H9 (cell line): Measurements from ENCODE around the gene C3orf20. TPM values are rescaled to one million over a fixed set of nuclear protein-coding genes. Genes with fewer than 3 reads are reported as not detected.

ENCODE experiments used
- DNase-seq: peaks from one replicate; pipeline ENCODE4 v3.0.0-alpha.2; 2017
- H2AFZ ChIP-seq: one replicate; pipeline ENCODE4 v1.6.1; 2013; ENCODE audit warnings: mild to moderate bottlenecking, low read length, control low read depth, moderate library complexity
- H2AK5ac ChIP-seq: 2 replicates; pipeline ENCODE4 v1.6.1; 2013; ENCODE audit warnings: low read length, control low read depth, mixed read lengths; ENCODE audit not compliant: insufficient read length
- H2BK120ac ChIP-seq: one replicate; pipeline ENCODE4 v1.6.1; 2013; ENCODE audit warnings: low read depth, mild to moderate bottlenecking, low read length, control low read depth, inconsistent platforms; ENCODE audit not compliant: poor library complexity, severe bottlenecking
- H2BK12ac ChIP-seq: 2 replicates; pipeline ENCODE4 v1.6.1; 2013; ENCODE audit warnings: low read length, control low read depth, mixed read lengths, low read depth; ENCODE audit not compliant: insufficient read length
- H2BK15ac ChIP-seq: 2 replicates; pipeline ENCODE4 v1.6.1; 2013; ENCODE audit warnings: low read depth, low read length, control low read depth
- H2BK20ac ChIP-seq: one replicate; pipeline ENCODE4 v1.6.1; 2013; ENCODE audit warnings: low read depth, mild to moderate bottlenecking, low read length, control low read depth, inconsistent platforms; ENCODE audit not compliant: poor library complexity, severe bottlenecking
- H2BK5ac ChIP-seq: 2 replicates; pipeline ENCODE4 v1.6.1; 2013; ENCODE audit warnings: low read length, control low read depth, mixed read lengths; ENCODE audit not compliant: insufficient read length
- H3K14ac ChIP-seq: 2 replicates; pipeline ENCODE4 v1.6.1; 2013; ENCODE audit warnings: low read length, control low read depth; ENCODE audit not compliant: insufficient read depth
- H3K18ac ChIP-seq: 2 replicates; pipeline ENCODE4 v1.6.1; 2013; ENCODE audit warnings: low read depth, mild to moderate bottlenecking, mixed read lengths, low read length, control low read depth; ENCODE audit not compliant: insufficient read length
- H3K23ac ChIP-seq: 2 replicates; pipeline ENCODE4 v1.6.1; 2013; ENCODE audit warnings: low read length, control low read depth, mixed read lengths, low read depth; ENCODE audit not compliant: insufficient read length
- H3K23me2 ChIP-seq: 2 replicates; pipeline ENCODE4 v1.6.1; 2013; ENCODE audit warnings: low read depth, mild to moderate bottlenecking, mixed read lengths, low read length, control low read depth; ENCODE audit not compliant: insufficient read length, poor library complexity, severe bottlenecking
- H3K27ac ChIP-seq: 2 replicates; pipeline ENCODE4 v1.5.1; 2013; ENCODE audit warnings: low read length, control low read depth, mixed read lengths, low read depth; ENCODE audit not compliant: insufficient read length
- H3K27me3 ChIP-seq: 2 replicates; pipeline ENCODE4 v1.6.1; 2013; ENCODE audit warnings: low read length, control low read depth, inconsistent platforms; ENCODE audit not compliant: insufficient read depth
- H3K4ac ChIP-seq: 2 replicates; pipeline ENCODE4 v1.6.1; 2013; ENCODE audit warnings: low read depth, mild to moderate bottlenecking, control low read depth, inconsistent platforms, low read length, moderate library complexity
- H3K4me1 ChIP-seq: 2 replicates; pipeline ENCODE4 v1.6.1; 2013; ENCODE audit warnings: low read length, control low read depth, inconsistent platforms; ENCODE audit not compliant: insufficient read depth
- H3K4me2 ChIP-seq: 2 replicates; pipeline ENCODE4 v1.6.1; 2013; ENCODE audit warnings: low read length, control low read depth, mixed read lengths; ENCODE audit not compliant: insufficient read length, insufficient read depth
- H3K56ac ChIP-seq: 2 replicates; pipeline ENCODE4 v1.6.1; 2013; ENCODE audit warnings: low read depth, mild to moderate bottlenecking, mixed read lengths, low read length, control low read depth; ENCODE audit not compliant: insufficient read length
- H3K79me1 ChIP-seq: 2 replicates; pipeline ENCODE4 v1.6.1; 2013; ENCODE audit warnings: low read depth, mild to moderate bottlenecking, moderate library complexity, low read length, control low read depth, inconsistent platforms; ENCODE audit not compliant: insufficient read depth, poor library complexity, severe bottlenecking
- H3K79me2 ChIP-seq: 2 replicates; pipeline ENCODE4 v1.6.1; 2013; ENCODE audit warnings: low read length, control low read depth, inconsistent platforms; ENCODE audit not compliant: insufficient read depth
- H3K9ac ChIP-seq: 2 replicates; pipeline ENCODE4 v1.6.1; 2013; ENCODE audit warnings: low read length, control low read depth, mixed read lengths; ENCODE audit not compliant: insufficient read length; ENCODE audit errors: extremely low read depth
- H3K9me3 ChIP-seq: one replicate; pipeline ENCODE4 v1.6.1; 2013; ENCODE audit warnings: low read depth, low read length, inconsistent platforms; ENCODE audit not compliant: control insufficient read depth
- H3T11ph ChIP-seq: one replicate; pipeline ENCODE4 v1.6.1; 2013; ENCODE audit warnings: mild to moderate bottlenecking, low read length, control low read depth, inconsistent platforms
- H4K20me1 ChIP-seq: one replicate; pipeline ENCODE4 v1.6.1; 2013; ENCODE audit not compliant: control insufficient read depth, insufficient read length, insufficient read depth
- H4K5ac ChIP-seq: 2 replicates; pipeline ENCODE4 v1.6.1; 2013; ENCODE audit warnings: low read depth, mild to moderate bottlenecking, mixed read lengths, low read length, control low read depth; ENCODE audit not compliant: insufficient read length
- H4K8ac ChIP-seq: replicated peaks from 2 replicates; pipeline ENCODE4 v1.6.1; 2013; ENCODE audit warnings: low read length, control low read depth, mixed read lengths, low read depth; ENCODE audit not compliant: insufficient read length
- H4K91ac ChIP-seq: 2 replicates; pipeline ENCODE4 v1.6.1; 2013; ENCODE audit warnings: low read depth, mild to moderate bottlenecking, moderate library complexity, mixed read lengths, low read length, control low read depth; ENCODE audit not compliant: insufficient read length
- H3K27ac Mint-ChIP-seq, 3 experiments: 2 replicates in 2 of 3; 3 replicates in 1 of 3; pipeline ENCODE4 v1.8.0; 2020 to 2021; ENCODE audit warnings: mixed read lengths in 3 of 3, mild to moderate bottlenecking in 1 of 3, moderate library complexity in 1 of 3
- H3K27me3 Mint-ChIP-seq: 2 replicates; pipeline ENCODE4 v1.8.0; 2021; ENCODE audit warnings: low read depth, mild to moderate bottlenecking, moderate library complexity, mixed read lengths
- H3K36me3 Mint-ChIP-seq, 3 experiments: 2 replicates in 2 of 3; 3 replicates in 1 of 3; pipeline ENCODE4 v1.8.0; 2020 to 2021; ENCODE audit warnings: low read depth in 3 of 3, mixed read lengths in 3 of 3; ENCODE audit not compliant: insufficient read depth in 1 of 3
- H3K4me1 Mint-ChIP-seq, 2 experiments: 2 replicates each; pipeline ENCODE4 v1.8.0; 2020; ENCODE audit warnings: mixed read lengths in 2 of 2
- H3K4me3 Mint-ChIP-seq, 2 experiments: 2 replicates in 1 of 2; 3 replicates in 1 of 2; pipeline ENCODE4 v1.8.0; 2020 to 2021; ENCODE audit warnings: mild to moderate bottlenecking in 2 of 2, mixed read lengths in 2 of 2, moderate library complexity in 1 of 2
- H3K9me3 Mint-ChIP-seq, 2 experiments: 2 replicates in 1 of 2; 3 replicates in 1 of 2; pipeline ENCODE4 v1.8.0; 2020; ENCODE audit warnings: mild to moderate bottlenecking in 2 of 2, mixed read lengths in 2 of 2, moderate library complexity in 1 of 2
- WGBS: extraction: QIAGEN DNeasy Blood & Tissue Kit; methylation state at CpG from one replicate; pipeline ENCODE4 v1.1.7; 2013; ENCODE audit warnings: missing lambda C conversion rate, low lambda C conversion rate, mixed read lengths; ENCODE audit not compliant: insufficient read length; ENCODE audit errors: extremely low coverage; 5-methylcytosine and 5-hydroxymethylcytosine counted together
- total RNA-seq: library from RNA; stranded (reverse); gene quantifications from 2 replicates; pipeline ENCODE4 v1.2.1, GENCODE V29; 2021
- TF ChIP-seq, protein P1 (sequence below): fragments of 200-600 bp; sonication (generic); conservative IDR thresholded peaks from 3 replicates; pipeline ENCODE4 v1.8.0; 2021; ENCODE audit warnings: antibody characterized with exemption, mild to moderate bottlenecking

The C3orf20 gene
- total RNA-seq, 1 experiment from 2014 or later: not detected

DNA sequence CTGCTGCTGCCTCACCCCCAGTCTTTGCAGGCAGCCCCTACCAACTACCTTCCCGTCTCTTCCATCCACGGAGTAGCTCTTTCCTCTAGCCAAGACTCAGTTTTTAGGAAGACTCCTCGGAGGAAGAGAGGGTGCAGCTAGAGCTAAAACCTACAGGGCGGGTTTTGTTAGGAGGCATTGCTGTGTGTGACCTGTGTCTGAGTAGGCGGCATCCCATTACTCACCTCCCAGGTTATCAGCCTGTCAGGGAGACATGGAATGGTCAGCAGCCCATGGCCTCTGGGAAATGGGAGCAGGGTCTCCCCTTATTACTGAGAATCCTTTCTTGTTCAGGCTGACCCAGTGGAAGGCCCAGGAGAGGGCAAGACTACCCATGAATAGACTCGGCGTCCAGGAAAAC is 100.1 kb downstream of the C3orf20 start:
- Histone ChIP-seq H4K91ac (no peak overlapping the region), H3K9ac (no peak overlapping the region), H4K8ac (no peak overlapping the region), H3K79me1 (no peaks in the 10 kb centered on the region), H4K5ac (no peak overlapping the region), H3K27me3 (no peaks in the 10 kb centered on the region), H3T11ph (no peak overlapping the region), H3K4me2 (no peak overlapping the region), H2BK20ac (no peak overlapping the region), H3K9me3 (no peaks in the 10 kb centered on the region), H3K4me1 (no peaks in the 10 kb centered on the region), H2BK12ac (no peak overlapping the region), H3K56ac (no peak overlapping the region), H2BK5ac (no peak overlapping the region), H3K23me2 (no peaks in the 10 kb centered on the region), H3K23ac (no peak overlapping the region), H3K18ac (no peak overlapping the region), H3K14ac (no peak overlapping the region), H2AFZ (no peak overlapping the region), H3K4ac (no peak overlapping the region), H2AK5ac (no peak overlapping the region), H4K20me1 (no peaks in the 10 kb centered on the region), H3K79me2 (no peaks in the 10 kb centered on the region), H3K27ac (no peak overlapping the region), H2BK120ac (no peak overlapping the region), H2BK15ac (no peak overlapping the region)
- peaks cover 6 to 12% of the 10 kb centered on the region in 2 experiments; a peak in 4 of 5 replicates for H3K9me3 Mint-ChIP-seq
- DNase-seq: no peak
- peaks cover 0 to 6% (median 0%) of the 10 kb centered on the region in 3 experiments; a peak in 1 of 7 replicates for H3K36me3 Mint-ChIP-seq
- H3K4me3 Mint-ChIP-seq: no peak overlapping the region
- no CpG with 5 or more reads among the region's 7 CpGs for WGBS
- no peak overlapping the region for H3K27ac Mint-ChIP-seq
- H3K27me3 Mint-ChIP-seq: no peaks in the 10 kb centered on the region
- TF ChIP-seq, protein P1, sequence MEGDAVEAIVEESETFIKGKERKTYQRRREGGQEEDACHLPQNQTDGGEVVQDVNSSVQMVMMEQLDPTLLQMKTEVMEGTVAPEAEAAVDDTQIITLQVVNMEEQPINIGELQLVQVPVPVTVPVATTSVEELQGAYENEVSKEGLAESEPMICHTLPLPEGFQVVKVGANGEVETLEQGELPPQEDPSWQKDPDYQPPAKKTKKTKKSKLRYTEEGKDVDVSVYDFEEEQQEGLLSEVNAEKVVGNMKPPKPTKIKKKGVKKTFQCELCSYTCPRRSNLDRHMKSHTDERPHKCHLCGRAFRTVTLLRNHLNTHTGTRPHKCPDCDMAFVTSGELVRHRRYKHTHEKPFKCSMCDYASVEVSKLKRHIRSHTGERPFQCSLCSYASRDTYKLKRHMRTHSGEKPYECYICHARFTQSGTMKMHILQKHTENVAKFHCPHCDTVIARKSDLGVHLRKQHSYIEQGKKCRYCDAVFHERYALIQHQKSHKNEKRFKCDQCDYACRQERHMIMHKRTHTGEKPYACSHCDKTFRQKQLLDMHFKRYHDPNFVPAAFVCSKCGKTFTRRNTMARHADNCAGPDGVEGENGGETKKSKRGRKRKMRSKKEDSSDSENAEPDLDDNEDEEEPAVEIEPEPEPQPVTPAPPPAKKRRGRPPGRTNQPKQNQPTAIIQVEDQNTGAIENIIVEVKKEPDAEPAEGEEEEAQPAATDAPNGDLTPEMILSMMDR: no peak
- peaks cover 3 to 22% of the 10 kb centered on the region in 2 experiments for H3K4me1 Mint-ChIP-seq
